ENCODE data around the gene MUC13.

Gene MUC13

GRCh38 chr3:124876401-124876878 is 58.1 kb downstream of the MUC13 start:
- no peak for DNase-seq (ENCODE audit: low read depth in 2 of 2)

GRCh38 chr3:124873226-124873625 is 61.3 kb downstream of the MUC13 start:
- DNase-seq (ENCODE audit: low read depth in 2 of 2) = no peak

- DNase-seq (ENCODE audit: low read depth in 2 of 2) = no peak
Measured at GRCh38 chr3:124867511-124867910, 67.0 kb downstream of the MUC13 start.

GRCh38 chr3:124862006-124862405 is 72.5 kb downstream of the MUC13 start:
- no peak for DNase-seq (ENCODE audit: low read depth in 2 of 2)

- no peak for DNase-seq (ENCODE audit: low read depth in 2 of 2)
Measured at GRCh38 chr3:124861041-124861440, 73.5 kb downstream of the MUC13 start.

- no peak for DNase-seq (ENCODE audit: low read depth in 2 of 2)
Measured at GRCh38 chr3:124860599-124860998, 74.0 kb downstream of the MUC13 start.

- no peak for DNase-seq (ENCODE audit: low read depth in 2 of 2)
Measured at GRCh38 chr3:124859025-124859424, 75.5 kb downstream of the MUC13 start.

GRCh38 chr3:124858275-124858674 is 76.3 kb downstream of the MUC13 start:
- no peak for DNase-seq (ENCODE audit: low read depth in 2 of 2)

GRCh38 chr3:124856677-124857076 is 77.9 kb downstream of the MUC13 start:
- no peak for DNase-seq (ENCODE audit: low read depth in 2 of 2)

Data from stimulated activated CD4-positive, alpha-beta T cell treated with anti-CD3 and anti-CD28 coated beads, Interleukin-1b, Interleukin-23, amount 100 ng/mL, for 4 hours (primary cell).